HT1080 (cell line): ENCODE measurements around the gene NFIX. TPM values are rescaled to one million over a fixed set of nuclear protein-coding genes. Genes with fewer than 3 reads are reported as not detected.
A peak's percentile ranks its signal among the peaks of the same experiment; 100 is the strongest.

Experiments used
- DNase-seq: peaks from one replicate; pipeline ENCODE4 v3.0.0-alpha.2; 2015; ENCODE audit warnings: low read depth
- total RNA-seq: library from RNA; depleted of rRNA; stranded (reverse); fragments of >200 nt; shearing (Covaris generic); gene quantifications from 2 replicates; pipeline ENCODE4 v1.2.3, GENCODE V29; 2014

NFIX gene
- total RNA-seq, 1 experiment from 2014 or later, result 21.7 TPM

GRCh38 chr19:13007292-13008045, 12.2 kb downstream of the NFIX start:
- no peak for DNase-seq

GRCh38 chr19:13008926-13009787, 13.9 kb downstream of the NFIX start:
- no peak for DNase-seq

- DNase-seq, result no peak
These were observed 15.0 kb downstream of the NFIX start for GRCh38 chr19:13010038-13010991.

GRCh38 chr19:13010992-13011652, 15.8 kb downstream of the NFIX start:
- no peak for DNase-seq

GRCh38 chr19:13011653-13012389, 16.5 kb downstream of the NFIX start:
- DNase-seq, result no peak

- no peak for DNase-seq
These were observed 17.1 kb downstream of the NFIX start for GRCh38 chr19:13012390-13012689.

GRCh38 chr19:13012690-13013608, 17.7 kb downstream of the NFIX start:
- DNase-seq, result peak; percentile 62

GRCh38 chr19:13013649-13014048, 18.4 kb downstream of the NFIX start:
- no peak for DNase-seq

- DNase-seq, result no peak
These were observed 19.0 kb downstream of the NFIX start for GRCh38 chr19:13014101-13014920.

GRCh38 chr19:13014921-13015280, 19.6 kb downstream of the NFIX start:
- no peak for DNase-seq

- no peak for DNase-seq
These were observed 20.3 kb downstream of the NFIX start for GRCh38 chr19:13015361-13016223.

GRCh38 chr19:13016245-13016627, 21.0 kb downstream of the NFIX start:
- no peak for DNase-seq

GRCh38 chr19:13016628-13017305, 21.5 kb downstream of the NFIX start:
- DNase-seq, result no peak

- DNase-seq, result no peak
These were observed 22.2 kb downstream of the NFIX start for GRCh38 chr19:13017306-13018034.

GRCh38 chr19:13018035-13018914, 23.0 kb downstream of the NFIX start:
- no peak for DNase-seq
